GM12878 (cell line): Measurements from ENCODE around the gene DAAM1.

Source experiments
- ASH2L ChIP-seq: fragments of 300-600, 200-600 bp; sonication (generic); IDR thresholded peaks from 2 replicates; pipeline ENCODE4 v1.6.1; 2017; ENCODE audit warnings: low read depth, mild to moderate bottlenecking, borderline replicate concordance
- BHLHE40 ChIP-seq, 2 experiments: fragments of 450-650 bp in 1 of 2; IDR thresholded peaks; 2 replicates each; pipeline ENCODE4 v1.6.1; 2011 to 2017; ENCODE audit warnings: low read depth in 2 of 2, borderline replicate concordance in 1 of 2, improper control_type of control experiment in 1 of 2, low read length in 1 of 2, mild to moderate bottlenecking in 1 of 2
- CHD1 ChIP-seq: IDR thresholded peaks from 2 replicates; pipeline ENCODE4 v1.6.1; 2012; ENCODE audit warnings: low read depth, low read length, improper control_type of control experiment
- CTCF ChIP-seq, 3 experiments: IDR thresholded peaks in 2 of 3; conservative IDR thresholded peaks in 1 of 3; 2 replicates each; pipeline ENCODE4 v1.5.1; 2011; ENCODE audit warnings: low read depth in 3 of 3, low read length in 3 of 3, mild to moderate bottlenecking in 3 of 3, control low read depth in 2 of 3, moderate library complexity in 2 of 3, inconsistent platforms in 1 of 3, mixed read lengths in 1 of 3; ENCODE audit not compliant: control insufficient read depth in 2 of 3, insufficient read depth in 1 of 3; ENCODE audit errors: extremely low read depth in 1 of 3
- GABPA ChIP-seq: IDR thresholded peaks from 2 replicates; pipeline ENCODE4 v1.6.1; 2014; ENCODE audit warnings: antibody characterized with exemption, low read depth, mild to moderate bottlenecking, inconsistent platforms
- IRF3 ChIP-seq: fragments of 450-650 bp; IDR thresholded peaks from 2 replicates; pipeline ENCODE4 v1.6.1; 2014; ENCODE audit warnings: mild to moderate bottlenecking
- KDM1A ChIP-seq: fragments of 200-600 bp; sonication (generic); IDR thresholded peaks from 2 replicates; pipeline ENCODE4 v1.6.1; 2016; ENCODE audit warnings: borderline replicate concordance
- POLR2A ChIP-seq: IDR thresholded peaks from 2 replicates; pipeline ENCODE4 v1.6.1; 2011; ENCODE audit warnings: low read depth, mild to moderate bottlenecking, low read length
- TCF12 ChIP-seq: IDR thresholded peaks from 2 replicates; pipeline ENCODE4 v1.6.1; 2011; ENCODE audit warnings: low read depth, mild to moderate bottlenecking, low read length

- TF ChIP-seq CTCF (IDR thresholded peaks at IDR 0.05 in 2 of 3, conservative IDR thresholded peaks at IDR 0.05 in 1 of 3; ENCODE audit: control insufficient read depth in 2 of 3, extremely low read depth in 1 of 3, insufficient read depth in 1 of 3, low read depth in 3 of 3, low read length in 3 of 3) (no peak), BHLHE40 (IDR thresholded peaks at IDR 0.05; ENCODE audit: borderline replicate concordance in 1 of 2, low read depth in 2 of 2, low read length in 1 of 2) (no peak), KDM1A (no peak), ASH2L (no peak), POLR2A (no peak), GABPA (no peak), CHD1 (no peak), TCF12 (no peak), IRF3 (no peak)
Observed at GRCh38 chr14:59395672-59396071, 207.2 kb downstream of the DAAM1 start.
